Coronary artery (tissue), 2 donors: ENCODE results near the gene ADGRA1.

Source experiments
- DNase-seq: peaks from one replicate; pipeline ENCODE4 v3.0.0-alpha.2; 2017; ENCODE audit warnings: low spot score
- H3K27ac ChIP-seq, 2 donors: fragments of 200-600 bp; sonication (generic); one replicate each; pipeline ENCODE4 v1.5.1; 2016 to 2019
- H3K4me3 ChIP-seq: fragments of 200-600 bp; sonication (generic); 2 replicates; pipeline ENCODE4 v1.5.1; 2016; ENCODE audit warnings: mild to moderate bottlenecking, moderate library complexity
- CTCF ChIP-seq: fragments of 200-600 bp; sonication (generic); IDR thresholded peaks from one replicate; pipeline ENCODE4 v1.5.1; 2019; ENCODE audit warnings: antibody characterized with exemption

Gene ADGRA1

GRCh38 chr10:133087679-133088178, at the start of gene ADGRA1:
Gene ADGRA1, plus strand, starts transcription at chr10:133087924. Its CDS starts 986 bp downstream, at chr10:133088910.
- H3K4me3 ChIP-seq, result peak within 1 kb of the TSS; percentile 61
- TF ChIP-seq CTCF, result no peak
- H3K27ac ChIP-seq, result no peak within 1 kb of the TSS
- no peak for DNase-seq

- Histone ChIP-seq H3K27ac (no peak overlapping the region), H3K4me3 (no peak overlapping the region)
- no peak for TF ChIP-seq CTCF
- no peak for DNase-seq
Measured at GRCh38 chr10:133038036-133038823, 49.5 kb upstream of the ADGRA1 start.

- DNase-seq, result no peak
Measured at GRCh38 chr10:133039107-133039802, 48.5 kb upstream of the ADGRA1 start.

GRCh38 chr10:133039803-133040165, 47.9 kb upstream of the ADGRA1 start:
- no peak for TF ChIP-seq CTCF
- H3K4me3 ChIP-seq, result no peak overlapping the region
- no peak for DNase-seq
- no peak overlapping the region for H3K27ac ChIP-seq

More at GRCh38 chr10:133039107-133039802, 48.5 kb upstream of the ADGRA1 start:
- H3K4me3 ChIP-seq, result no peak overlapping the region
- no peak for TF ChIP-seq CTCF
- H3K27ac ChIP-seq, result no peak overlapping the region

- no peak overlapping the region for H3K4me3 ChIP-seq
- H3K27ac ChIP-seq, result no peak overlapping the region
- no peak for DNase-seq
- no peak for TF ChIP-seq CTCF
Measured at GRCh38 chr10:133040198-133040597, 47.5 kb upstream of the ADGRA1 start.

GRCh38 chr10:133041101-133041500, 46.6 kb upstream of the ADGRA1 start:
- Histone ChIP-seq H3K27ac (no peak overlapping the region), H3K4me3 (no peak overlapping the region)
- no peak for TF ChIP-seq CTCF
- DNase-seq, result no peak
